IMR-90 (cell line): Measurements from ENCODE around the gene SLCO3A1. TPM values are rescaled to one million over a fixed set of nuclear protein-coding genes. Genes with fewer than 3 reads are reported as not detected.

Experiments
- ATAC-seq: fragments of 200-7000 bp; cut with Tn5 transposase; 2 replicates; pipeline ENCODE4 v1.9.1; 2020; ENCODE audit warnings: low read depth, mild to moderate bottlenecking, moderate library complexity
- BruUV-seq: library from RNA; stranded (reverse); fragments of 400-500 nt; replicated peaks from 2 replicates; lab custom pipeline; 2021; lab: Mats Ljungman, UMichigan
- CTCF ChIA-PET: fragments of 300-600 bp; formaldehyde crosslinking; extraction: SDS; loops from one replicate; lab custom pipeline; 2021; ENCODE audit warnings: antibody characterized with exemption; lab: Yijun Ruan, JAX
- POLR2A ChIA-PET: fragments of 300-600 bp; sonication (Branson Sonifier 250); formaldehyde crosslinking; loops from one replicate; lab custom pipeline; 2022; ENCODE audit warnings: antibody characterized with exemption; ENCODE audit not compliant: unreplicated experiment; lab: Charles Lee
- DNase-seq: peaks from one replicate; pipeline ENCODE4 v3.0.0; 2013
- H2AFZ ChIP-seq: replicated peaks from 2 replicates; pipeline ENCODE3; 2013; ENCODE audit warnings: low read length, mild to moderate bottlenecking; ENCODE audit not compliant: poor library complexity
- H2AK5ac ChIP-seq: 2 replicates; pipeline ENCODE4 v1.6.1; 2013; ENCODE audit warnings: low read depth, low read length, inconsistent platforms
- H2AK9ac ChIP-seq: replicated peaks from 2 replicates; pipeline ENCODE3; 2013; ENCODE audit warnings: mild to moderate bottlenecking, low read depth, low read length, moderate library complexity; ENCODE audit not compliant: poor library complexity
- H2BK120ac ChIP-seq: 2 replicates; pipeline ENCODE4 v1.6.1; 2013; ENCODE audit warnings: low read depth, low read length, inconsistent platforms
- H2BK15ac ChIP-seq: 3 replicates; pipeline ENCODE4 v1.6.1; 2013; ENCODE audit warnings: low read depth, low read length, inconsistent platforms
- H2BK20ac ChIP-seq: 2 replicates; pipeline ENCODE4 v1.6.1; 2013; ENCODE audit warnings: low read depth, mild to moderate bottlenecking, inconsistent platforms, low read length, moderate library complexity
- H2BK5ac ChIP-seq: 2 replicates; pipeline ENCODE4 v1.6.1; 2013; ENCODE audit warnings: mild to moderate bottlenecking, low read depth, low read length, inconsistent platforms; ENCODE audit not compliant: poor library complexity, severe bottlenecking
- H3K14ac ChIP-seq: replicated peaks from 2 replicates; pipeline ENCODE4 v1.6.1; 2013; ENCODE audit warnings: low read depth, low read length, inconsistent platforms
- H3K18ac ChIP-seq: 2 replicates; pipeline ENCODE4 v1.6.1; 2013; ENCODE audit warnings: low read depth, low read length, control low read depth
- H3K23ac ChIP-seq: 2 replicates; pipeline ENCODE4 v1.6.1; 2013; ENCODE audit warnings: low read depth, low read length, inconsistent platforms
- H3K27ac ChIP-seq: 2 replicates; pipeline ENCODE4 v1.5.1; 2013; ENCODE audit warnings: mild to moderate bottlenecking, control low read depth, low read length; ENCODE audit not compliant: insufficient read depth
- H3K27me3 ChIP-seq: 2 replicates; pipeline ENCODE4 v1.6.1; 2013; ENCODE audit warnings: low read length; ENCODE audit not compliant: control insufficient read depth, insufficient read depth
- H3K36me3 ChIP-seq: 2 replicates; pipeline ENCODE4 v1.6.1; 2013; ENCODE audit warnings: low read length, mixed read lengths; ENCODE audit not compliant: control insufficient read depth, insufficient read depth
- H3K4ac ChIP-seq: 2 replicates; pipeline ENCODE4 v1.6.1; 2013; ENCODE audit warnings: low read depth, low read length, inconsistent platforms
- H3K4me1 ChIP-seq: 2 replicates; pipeline ENCODE4 v1.6.1; 2013; ENCODE audit warnings: low read length, mixed read lengths; ENCODE audit not compliant: control insufficient read depth, insufficient read depth
- H3K4me2 ChIP-seq: 2 replicates; pipeline ENCODE4 v1.6.1; 2013; ENCODE audit warnings: low read depth, mild to moderate bottlenecking, control low read depth, low read length, moderate library complexity
- H3K4me3 ChIP-seq: 2 replicates; pipeline ENCODE4 v1.5.1; 2013; ENCODE audit warnings: low read depth, mild to moderate bottlenecking, control low read depth, low read length, moderate library complexity; ENCODE audit not compliant: insufficient read depth
- H3K56ac ChIP-seq: 2 replicates; pipeline ENCODE4 v1.6.1; 2013; ENCODE audit warnings: low read length, inconsistent platforms; ENCODE audit not compliant: insufficient read depth; ENCODE audit errors: extremely low read depth
- H3K79me1 ChIP-seq, 2 experiments: 2 replicates each; pipeline ENCODE4 v1.6.1; 2013; ENCODE audit warnings: low read length in 2 of 2, inconsistent platforms in 1 of 2, low read depth in 1 of 2
- H3K9ac ChIP-seq: 2 replicates; pipeline ENCODE4 v1.6.1; 2013; ENCODE audit warnings: low read depth, low read length, control low read depth
- H3K9me1 ChIP-seq: 2 replicates; pipeline ENCODE4 v1.6.1; 2013; ENCODE audit warnings: low read length, inconsistent platforms; ENCODE audit not compliant: insufficient read depth
- H3K9me3 ChIP-seq: 2 replicates; pipeline ENCODE4 v1.6.1; 2013; ENCODE audit warnings: low read length; ENCODE audit not compliant: control insufficient read depth, insufficient read depth
- H4K20me1 ChIP-seq: 2 replicates; pipeline ENCODE4 v1.6.1; 2013; ENCODE audit warnings: low read length, inconsistent platforms; ENCODE audit not compliant: insufficient read depth
- H4K5ac ChIP-seq: 2 replicates; pipeline ENCODE4 v1.6.1; 2013; ENCODE audit warnings: mild to moderate bottlenecking, low read depth, low read length, control low read depth
- H4K8ac ChIP-seq, 2 experiments: 2 replicates each; pipeline ENCODE4 v1.6.1; 2013; ENCODE audit warnings: low read depth in 2 of 2, low read length in 2 of 2, control low read depth in 1 of 2, inconsistent platforms in 1 of 2
- H4K91ac ChIP-seq: 2 replicates; pipeline ENCODE4 v1.6.1; 2013; ENCODE audit warnings: low read depth, low read length, inconsistent platforms; ENCODE audit not compliant: insufficient read depth
- BHLHE40 ChIP-seq: fragments of 150-350 bp; IDR thresholded peaks from 2 replicates; pipeline ENCODE4 v1.6.1; 2016; ENCODE audit warnings: mild to moderate bottlenecking, low read depth, low read length
- CEBPB ChIP-seq: IDR thresholded peaks from 2 replicates; pipeline ENCODE4 v1.6.1; 2012; ENCODE audit warnings: low read depth, low read length, improper control_type of control experiment
- CHD1 ChIP-seq: IDR thresholded peaks from 2 replicates; pipeline ENCODE4 v1.6.1; 2012; ENCODE audit warnings: low read depth, low read length, improper control_type of control experiment
- CTCF ChIP-seq: conservative IDR thresholded peaks from 2 replicates; pipeline ENCODE4 v1.5.1; 2012; ENCODE audit warnings: mild to moderate bottlenecking, low read depth, low read length, improper control_type of control experiment
- ELK1 ChIP-seq: fragments of 150-350 bp; IDR thresholded peaks from 2 replicates; pipeline ENCODE4 v1.6.1; 2016; ENCODE audit warnings: low read depth, mild to moderate bottlenecking, low read length, moderate library complexity, borderline replicate concordance
- FOS ChIP-seq: fragments of 150-350 bp; IDR thresholded peaks from 2 replicates; pipeline ENCODE4 v1.6.1; 2016; ENCODE audit warnings: low read depth, low read length
- MAFK ChIP-seq: IDR thresholded peaks from 2 replicates; pipeline ENCODE4 v1.6.1; 2012; ENCODE audit warnings: low read depth, low read length, improper control_type of control experiment
- MAZ ChIP-seq: IDR thresholded peaks from 2 replicates; pipeline ENCODE4 v1.6.1; 2012; ENCODE audit warnings: low read depth, mild to moderate bottlenecking, low read length, improper control_type of control experiment, moderate library complexity, borderline replicate concordance
- MXI1 ChIP-seq: IDR thresholded peaks from 2 replicates; pipeline ENCODE4 v1.6.1; 2012; ENCODE audit warnings: low read depth, mild to moderate bottlenecking, low read length, moderate library complexity, borderline replicate concordance
- NFE2L2 ChIP-seq: fragments of 150-350 bp; IDR thresholded peaks from 2 replicates; pipeline ENCODE4 v1.6.1; 2016; ENCODE audit warnings: low read depth, mild to moderate bottlenecking, low read length
- POLR2A ChIP-seq: IDR thresholded peaks from 2 replicates; pipeline ENCODE4 v1.6.1; 2012; ENCODE audit warnings: mild to moderate bottlenecking, low read depth, low read length
- RAD21 ChIP-seq: IDR thresholded peaks from 2 replicates; pipeline ENCODE4 v1.6.1; 2012; ENCODE audit warnings: low read length, improper control_type of control experiment
- RCOR1 ChIP-seq: IDR thresholded peaks from 2 replicates; pipeline ENCODE4 v1.6.1; 2012; ENCODE audit warnings: mild to moderate bottlenecking, low read length, improper control_type of control experiment; ENCODE audit not compliant: insufficient replicate concordance
- RFX5 ChIP-seq: IDR thresholded peaks from 2 replicates; pipeline ENCODE4 v1.8.0; 2012; ENCODE audit warnings: low read depth, mild to moderate bottlenecking, low read length, moderate library complexity
- SMC3 ChIP-seq: fragments of 150-350 bp; IDR thresholded peaks from 2 replicates; pipeline ENCODE4 v1.6.1; 2016; ENCODE audit warnings: low read depth, mild to moderate bottlenecking, antibody characterized with exemption, low read length, moderate library complexity
- USF2 ChIP-seq: fragments of 150-350 bp; IDR thresholded peaks from 2 replicates; pipeline ENCODE4 v1.6.1; 2017; ENCODE audit warnings: mild to moderate bottlenecking, antibody characterized with exemption, low read length, low read depth
- WGBS, 2 experiments: methylation state at CpG; one replicate each; pipeline versions ENCODE4 v1.1.5 to v1.1.7; 2013; ENCODE audit warnings: missing lambda C conversion rate in 2 of 2; ENCODE audit not compliant: insufficient read length in 1 of 2; ENCODE audit errors: extremely low coverage in 2 of 2; 5-methylcytosine and 5-hydroxymethylcytosine counted together
- dilution Hi-C: fragments of 300-500 bp; cut with HindIII; formaldehyde crosslinking; loops from one replicate; pipeline ENCODE4 v1.14.3; 2018; ENCODE audit warnings: low sequenced_read_pairs; ENCODE audit not compliant: unreplicated experiment
- in situ Hi-C: fragments of 300-500 bp; cut with MboI; formaldehyde crosslinking; loops from 3 replicates; pipeline ENCODE4 v1.14.3; 2019; ENCODE audit warnings: low sequenced_read_pairs, inconsistent platforms, mixed read lengths
- intact Hi-C: fragments of 100-400 bp; cut with micrococcal nuclease; formaldehyde crosslinking; loops from 2 replicates; pipeline ENCODE4 v1.10.0; 2022
- polyA plus RNA-seq, 3 experiments: library from polyadenylated mRNA; depleted of rRNA; stranded (reverse); fragments of >200 nt; gene quantifications; 2 replicates each; pipeline ENCODE4 v1.2.3, GENCODE V29; 2012; ENCODE audit warnings: low replicate concordance in 1 of 3
- total RNA-seq: library from RNA; depleted of rRNA; stranded (reverse); fragments of >200 nt; gene quantifications from 2 replicates; pipeline ENCODE4 v1.2.3, GENCODE V29; 2012

Gene SLCO3A1
- total and polyA plus RNA-seq, 2 of the 4 experiments (the other 2 are of a cell fraction) = 4.7 to 8.1 TPM

- Histone ChIP-seq H3K9me1 (peaks cover 3% of the 10 kb centered on the region; the same call in 1 of the 2 replicates), H2BK15ac (no peak overlapping the region), H2BK5ac (no peak overlapping the region), H3K4me2 (no peak overlapping the region), H3K18ac (no peak overlapping the region), H3K4ac (no peak overlapping the region), H3K4me1 (peaks cover 14% of the 10 kb centered on the region; the same call in 1 of the 2 replicates), H3K14ac (no peak overlapping the region), H3K56ac (no peak overlapping the region), H2AFZ (no peak overlapping the region), H3K27ac (no peak overlapping the region), H2BK20ac (no peak overlapping the region), H3K9me3 (no peaks in the 10 kb centered on the region), H2AK9ac (no peak overlapping the region), H4K5ac (no peak overlapping the region), H4K20me1 (no peaks in the 10 kb centered on the region), H4K8ac (no peak overlapping the region), H3K9ac (no peak overlapping the region), H2AK5ac (no peak overlapping the region), H3K27me3 (no peaks in the 10 kb centered on the region), H4K91ac (no peak overlapping the region), H3K23ac (no peak overlapping the region), H3K4me3 (no peak overlapping the region), H3K79me1 (peaks cover 0 to 23% of the 10 kb centered on the region in 2 experiments; a peak in 1 of 4 replicates), H3K36me3 (no peaks in the 10 kb centered on the region), H2BK120ac (no peak overlapping the region)
- in situ Hi-C loops = no loop called here
- dilution Hi-C loops = no loop called here
- no peak for DNase-seq
- POLR2A ChIA-PET = no interaction called here
- TF ChIP-seq MAZ (no peak), BHLHE40 (no peak), NFE2L2 (no peak), CEBPB (no peak), CTCF (no peak), SMC3 (no peak), CHD1 (no peak), ELK1 (no peak), RAD21 (no peak), POLR2A (no peak), MAFK (no peak), RCOR1 (no peak), USF2 (no peak), FOS (no peak), RFX5 (no peak), MXI1 (no peak)
- no TSS peak for BruUV-seq
- intact Hi-C loops = loop anchor here (10.0 kb wide), 2 partner anchors 129 to 641 kb away; no protein-coding TSS in a partner anchor
- CTCF ChIA-PET = no interaction called here
- WGBS, 2 experiments = 52% methylated on average over 3 of the region's 6 CpGs; no CpG with 5 or more reads in 1 of the 2 experiments
- no peak for ATAC-seq
These were observed 92.6 kb downstream of the SLCO3A1 start for GRCh38 chr15:91946075-91946474.
